ENCODE measurements around the gene STK38L. TPM values are rescaled to one million over a fixed set of nuclear protein-coding genes. Genes with fewer than 3 reads are reported as not detected.

Gene STK38L
- total RNA-seq (2012; rRNA removed): 7.2 and 15.3 TPM in 2 replicates
- polyA plus RNA-seq (2012; rRNA removed): 4.1 and 5.1 TPM in 2 replicates
- polyA plus RNA-seq (2012; cell fraction: cytosol; rRNA removed): 0.58 and 1.9 TPM in 2 replicates
- 0.64 and 8.8 TPM in 2 replicates for polyA plus RNA-seq (2012; cell fraction: nucleus; rRNA removed; ENCODE audit: low replicate concordance)
- Bru-seq, nascent RNA: percentile 86 among the genes with signal in this experiment
- percentile 60 among the genes with signal in this experiment for BruChase-seq, experiment 1, labeled RNA remaining after a 6-hour chase
- percentile 68 among the genes with signal in this experiment for BruChase-seq, experiment 2, labeled RNA remaining after a 2-hour chase
- long read RNA-seq, full-length matches to known transcripts: 12 of 17 reads
- long read RNA-seq, partial matches to known transcripts: 0 of 17 reads
- long read RNA-seq, other reads (novel, unspliced or antisense): 5 of 17 reads

DNA sequence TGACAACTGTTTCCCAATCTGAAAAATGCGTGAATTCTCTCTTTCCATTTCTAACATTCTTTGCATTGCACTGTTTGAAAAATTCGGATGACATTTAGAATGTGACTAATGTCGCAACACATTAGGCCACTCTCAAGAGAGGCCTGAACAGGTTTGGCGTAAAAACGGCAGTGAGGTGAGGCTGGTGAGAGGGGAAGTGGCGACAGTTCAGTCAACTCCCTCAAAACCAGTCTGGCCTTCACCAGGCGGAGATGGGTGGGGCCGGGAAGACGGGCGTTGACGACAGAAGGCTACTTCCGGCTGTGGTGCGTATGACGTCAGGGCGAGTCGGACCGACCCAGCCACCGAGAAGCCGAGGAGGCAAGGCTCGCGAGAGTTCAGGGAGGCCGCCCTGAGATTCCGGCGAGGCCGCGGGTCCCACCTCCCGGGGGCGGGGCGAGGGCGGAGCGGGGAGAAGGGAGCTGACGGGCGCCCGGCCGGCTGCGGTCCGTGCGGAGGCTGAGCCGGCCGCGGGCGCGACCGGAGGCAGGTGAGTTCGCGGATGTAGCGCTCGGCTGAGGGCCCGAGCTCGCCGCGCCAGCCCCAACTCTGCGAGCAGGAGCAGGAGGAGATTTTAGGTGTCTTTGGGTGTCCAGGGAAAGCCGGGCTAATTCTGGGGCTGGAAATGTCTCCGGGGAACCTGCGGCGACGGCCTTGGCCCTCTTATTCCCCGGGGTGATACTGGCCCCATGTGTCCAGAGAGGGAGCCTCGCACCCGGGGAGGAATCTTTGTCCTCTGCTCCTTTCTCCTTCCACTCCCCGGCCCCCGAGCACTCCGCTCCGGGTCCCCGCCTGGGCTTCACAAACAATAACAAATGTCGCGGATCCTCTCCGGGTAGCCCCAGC is at the start of gene STK38L:
Gene STK38L, plus strand, starts transcription at position 483 of the 885 bp plus-strand sequence. CDS start 53,435 bp downstream, outside the sequence.
- Histone ChIP-seq H4K91ac (ENCODE audit: insufficient read depth, low read depth, low read length) (peak within 1 kb of the TSS; percentile 92), H3K79me1 (ENCODE audit: low read depth in 1 of 2, low read length in 2 of 2) (peaks cover 10 to 42% of the 10 kb centered on the region in 2 experiments), H4K8ac (ENCODE audit: low read depth in 2 of 2, low read length in 2 of 2) (peak within 1 kb of the TSS; percentile 97 to 100), H3K9ac (ENCODE audit: low read depth, low read length) (peak within 1 kb of the TSS; percentile 92), H3K27ac (ENCODE audit: insufficient read depth, low read length) (peak within 1 kb of the TSS; percentile 81), H2BK5ac (ENCODE audit: low read depth, low read length, poor library complexity, severe bottlenecking) (peak within 1 kb of the TSS; percentile 74), H3K56ac (ENCODE audit: extremely low read depth, insufficient read depth, low read length) (peak within 1 kb of the TSS; percentile 91), H2BK120ac (ENCODE audit: low read depth, low read length) (peak within 1 kb of the TSS; percentile 81), H3K23ac (ENCODE audit: low read depth, low read length) (peak within 1 kb of the TSS; percentile 98), H3K9me1 (ENCODE audit: insufficient read depth, low read length) (peaks cover 3% of the 10 kb centered on the region), H2AFZ (replicated peaks; ENCODE audit: low read length, poor library complexity) (peak within 1 kb of the TSS; percentile 99), H3K36me3 (ENCODE audit: control insufficient read depth, insufficient read depth, low read length) (no peaks in the 10 kb centered on the region), H2BK15ac (ENCODE audit: low read depth, low read length) (peak within 1 kb of the TSS; percentile 82; the same call in 2 of the 3 replicates), H3K4ac (ENCODE audit: low read depth, low read length) (peak within 1 kb of the TSS; percentile 87), H3K4me1 (ENCODE audit: control insufficient read depth, insufficient read depth, low read length) (peaks cover 2% of the 10 kb centered on the region; the same call in 1 of the 2 replicates), H3K4me2 (ENCODE audit: low read depth, low read length) (peak within 1 kb of the TSS; percentile 98), H3K14ac (replicated peaks; ENCODE audit: low read depth, low read length) (peak within 1 kb of the TSS; percentile 94), H4K20me1 (ENCODE audit: insufficient read depth, low read length) (no peaks in the 10 kb centered on the region; the same call in 1 of the 2 replicates), H3K4me3 (ENCODE audit: insufficient read depth, low read depth, low read length) (peak within 1 kb of the TSS; percentile 75), H3K9me3 (ENCODE audit: control insufficient read depth, insufficient read depth, low read length) (peaks cover 2% of the 10 kb centered on the region; the same call in 1 of the 2 replicates), H3K27me3 (ENCODE audit: control insufficient read depth, insufficient read depth, low read length) (no peaks in the 10 kb centered on the region), H4K5ac (ENCODE audit: low read depth, low read length) (peak within 1 kb of the TSS; percentile 99), H2BK20ac (ENCODE audit: low read depth, low read length) (peak within 1 kb of the TSS; percentile 86; the same call in 1 of the 2 replicates), H2AK9ac (replicated peaks; ENCODE audit: low read depth, low read length, poor library complexity) (peak within 1 kb of the TSS; percentile 93), H2AK5ac (ENCODE audit: low read depth, low read length) (peak within 1 kb of the TSS; percentile 55), H3K18ac (ENCODE audit: low read depth, low read length) (peak within 1 kb of the TSS; percentile 79)
- 1% methylated on average over 28 of the region's 69 CpGs; no CpG with 5 or more reads in 1 of the 2 experiments for WGBS, 2 experiments (ENCODE audit: extremely low coverage in 2 of 2, insufficient read length in 1 of 2)
- no TSS peak for BruUV-seq (replicated peaks)
- dilution Hi-C loops (cut with HindIII; ENCODE audit: low sequenced_read_pairs, unreplicated experiment): no loop called here
- POLR2A ChIA-PET (ENCODE audit: unreplicated experiment): interaction anchor here (0.6 kb wide), 1 partner anchor 10 kb away, joined by 3 read pairs; no protein-coding TSS in a partner anchor
- CTCF ChIA-PET: interaction anchor here (0.6 to 1.0 kb wide), 3 partner anchors 25 to 229 kb away, joined by 3 read pairs; no protein-coding TSS in a partner anchor
- intact Hi-C loops (cut with micrococcal nuclease): loop anchor here (2.0 to 10.0 kb wide), 3 partner anchors 61 to 229 kb away; partner anchors contain the start of gene TM7SF3
- ATAC-seq (ENCODE audit: low read depth) (peak; percentile 99), DNase-seq (peak; percentile 93)
- in situ Hi-C loops (cut with MboI; ENCODE audit: low sequenced_read_pairs): no loop called here
- TF ChIP-seq RAD21 (IDR thresholded peaks at IDR 0.05; ENCODE audit: low read length) (peak; percentile 58), RCOR1 (IDR thresholded peaks at IDR 0.05; ENCODE audit: insufficient replicate concordance, low read length) (no peak), ELK1 (IDR thresholded peaks at IDR 0.05; ENCODE audit: borderline replicate concordance, low read depth, low read length) (no peak), POLR2A (IDR thresholded peaks at IDR 0.05; ENCODE audit: low read depth, low read length) (peak; percentile 95), CHD1 (IDR thresholded peaks at IDR 0.05; ENCODE audit: low read depth, low read length) (no peak), RFX5 (IDR thresholded peaks at IDR 0.05; ENCODE audit: low read depth, low read length) (no peak), BHLHE40 (IDR thresholded peaks at IDR 0.05; ENCODE audit: low read depth, low read length) (no peak), MXI1 (IDR thresholded peaks at IDR 0.05; ENCODE audit: borderline replicate concordance, low read depth, low read length) (0 out of 2 replicates have a peak, but pooled peaks have one; percentile 33), FOS (IDR thresholded peaks at IDR 0.05; ENCODE audit: low read depth, low read length) (no peak), CEBPB (IDR thresholded peaks at IDR 0.05; ENCODE audit: low read depth, low read length) (peak; percentile 88), NFE2L2 (IDR thresholded peaks at IDR 0.05; ENCODE audit: low read depth, low read length) (no peak)
- TF ChIP-seq, protein P1, sequence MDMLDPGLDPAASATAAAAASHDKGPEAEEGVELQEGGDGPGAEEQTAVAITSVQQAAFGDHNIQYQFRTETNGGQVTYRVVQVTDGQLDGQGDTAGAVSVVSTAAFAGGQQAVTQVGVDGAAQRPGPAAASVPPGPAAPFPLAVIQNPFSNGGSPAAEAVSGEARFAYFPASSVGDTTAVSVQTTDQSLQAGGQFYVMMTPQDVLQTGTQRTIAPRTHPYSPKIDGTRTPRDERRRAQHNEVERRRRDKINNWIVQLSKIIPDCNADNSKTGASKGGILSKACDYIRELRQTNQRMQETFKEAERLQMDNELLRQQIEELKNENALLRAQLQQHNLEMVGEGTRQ (IDR thresholded peaks at IDR 0.05; ENCODE audit: low read depth, low read length): no peak

Data from IMR-90 (cell line).